Urinary bladder (tissue), 4 donors: ENCODE data around the gene NFIC. TPM values are rescaled to one million over a fixed set of nuclear protein-coding genes. Genes with fewer than 3 reads are reported as not detected.
"Not testable (repeated sequence)": the region's sequence is repeated elsewhere in the genome, so short reads cannot be mapped to it uniquely, and the experiment has no call there.

Experiments used
- DNase-seq: peaks from one replicate; pipeline ENCODE4 v3.0.0-alpha.2; 2015; ENCODE audit errors: extremely low spot score
- H3K27ac ChIP-seq: one replicate; pipeline ENCODE4 v1.5.1; 2013; ENCODE audit warnings: low read depth, mild to moderate bottlenecking, moderate library complexity
- H3K36me3 ChIP-seq: one replicate; pipeline ENCODE4 v1.6.1; 2013; ENCODE audit warnings: mild to moderate bottlenecking, moderate library complexity; ENCODE audit not compliant: insufficient read depth
- H3K4me1 ChIP-seq: one replicate; pipeline ENCODE4 v1.6.1; 2013; ENCODE audit warnings: mild to moderate bottlenecking, moderate library complexity; ENCODE audit not compliant: insufficient read depth
- H3K4me3 ChIP-seq: one replicate; pipeline ENCODE4 v1.5.1; 2013; ENCODE audit warnings: low read depth, low read length
- WGBS: extraction: QIAGEN DNeasy Blood & Tissue Kit; methylation state at CpG from one replicate; pipeline ENCODE4 v1.1.7; 2013; 5-methylcytosine and 5-hydroxymethylcytosine counted together
- polyA plus RNA-seq: library from polyadenylated mRNA; stranded (reverse); fragments of 200-250 nt; gene quantifications from one replicate; pipeline ENCODE4 v1.2.3, GENCODE V29; 2013
- total RNA-seq: library from RNA; depleted of rRNA; stranded (reverse); fragments of >200 nt; gene quantifications from one replicate; pipeline ENCODE4 v1.2.3, GENCODE V29; 2014
- donor health status: healthy with polysubstance abuse.
- donor health status: healthy.

The NFIC gene
- total and polyA plus RNA-seq, 2 donors = 26.4 to 112 TPM

- peak overlapping the region; percentile 76 for H3K27ac ChIP-seq
- no peaks in the 10 kb centered on the region for H3K4me1 ChIP-seq
- H3K4me3 ChIP-seq = peak overlapping the region; percentile 89
- 31% methylated on average over 5 of the region's 5 CpGs for WGBS
- no peak for DNase-seq
- H3K36me3 ChIP-seq = no peaks in the 10 kb centered on the region
These were observed 2.0 kb downstream of the NFIC start for GRCh38 chr19:3368441-3368795.

DNA sequence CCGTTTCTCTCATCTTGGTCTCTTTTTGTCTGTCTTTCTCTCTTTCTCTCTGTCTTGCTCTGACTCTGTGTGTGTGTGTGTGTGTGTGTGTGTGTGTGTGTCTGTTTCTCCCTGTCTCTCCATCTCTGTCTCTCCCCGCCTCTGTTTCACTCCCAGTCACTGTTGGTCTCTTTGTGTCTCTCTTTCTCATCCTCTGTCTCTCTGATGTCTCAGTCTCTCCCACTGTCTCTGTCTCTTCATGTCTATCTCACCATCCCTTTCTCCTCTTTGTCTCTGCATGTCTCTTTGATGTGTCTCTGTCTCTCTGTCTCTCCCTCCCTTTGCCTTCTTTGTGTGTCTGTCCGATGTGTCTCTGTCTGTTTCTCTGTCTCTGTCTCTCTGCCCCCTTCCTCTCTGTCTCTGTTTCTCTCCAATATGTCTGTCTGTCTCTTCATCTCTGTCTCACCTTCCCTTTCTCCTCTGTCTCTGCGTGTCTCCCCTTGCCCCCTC lies 2.5 kb downstream of the NFIC start:
- no peak for DNase-seq
- Histone ChIP-seq H3K27ac (peak overlapping the region; percentile 76), H3K4me1 (no peaks in the 10 kb centered on the region), H3K36me3 (no peaks in the 10 kb centered on the region), H3K4me3 (peak overlapping the region; percentile 89)
- 26% methylated on average over 4 of the region's 4 CpGs for WGBS

GRCh38 chr19:3369337-3370213 lies 3.2 kb downstream of the NFIC start:
- WGBS = 11% methylated on average over 42 of the region's 42 CpGs
- Histone ChIP-seq H3K4me3 (peak overlapping the region; percentile 89), H3K36me3 (no peaks in the 10 kb centered on the region), H3K4me1 (no peaks in the 10 kb centered on the region), H3K27ac (peak overlapping the region; percentile 86)
- DNase-seq = no peak

DNA sequence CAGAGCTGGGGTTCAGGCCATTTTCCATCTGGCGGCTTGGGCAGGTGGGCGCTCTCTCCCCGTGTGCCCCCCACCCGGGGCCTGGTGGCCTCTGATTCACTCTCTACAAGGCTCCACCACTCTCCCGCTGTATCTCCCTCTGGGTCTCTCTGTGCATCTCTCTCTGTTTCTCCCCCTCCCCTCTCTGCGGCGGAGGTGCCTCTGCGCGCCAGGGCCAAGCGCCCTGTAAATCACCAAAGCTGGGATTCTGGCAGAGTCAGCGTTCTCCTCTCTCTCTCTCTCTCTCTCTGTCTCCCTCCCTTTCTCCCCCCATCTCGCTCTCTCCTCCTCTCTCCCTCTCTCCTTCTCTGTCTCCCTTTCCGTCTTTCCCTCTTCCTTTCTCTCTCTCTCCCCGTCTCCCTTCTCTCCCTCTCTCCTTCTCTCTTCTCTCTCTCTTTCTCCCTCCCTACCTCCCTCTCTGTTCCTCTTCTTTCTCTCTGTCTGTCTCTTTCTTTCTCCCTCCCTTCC lies 3.9 kb downstream of the NFIC start:
- H3K4me3 ChIP-seq = peak overlapping the region; percentile 89
- H3K4me1 ChIP-seq = no peaks in the 10 kb centered on the region
- 25% methylated on average over 14 of the region's 14 CpGs for WGBS
- DNase-seq = no peak
- peak overlapping the region; percentile 86 for H3K27ac ChIP-seq
- no peaks in the 10 kb centered on the region for H3K36me3 ChIP-seq

GRCh38 chr19:3370728-3371591 lies 4.6 kb downstream of the NFIC start:
- Histone ChIP-seq H3K4me3 (no peak overlapping the region), H3K27ac (no peak overlapping the region)

GRCh38 chr19:3372413-3372812 lies 6.0 kb downstream of the NFIC start:
- 49% methylated on average over 14 of the region's 14 CpGs for WGBS
- Histone ChIP-seq H3K4me1 (no peaks in the 10 kb centered on the region), H3K27ac (peak overlapping the region; percentile 50), H3K4me3 (no peak overlapping the region), H3K36me3 (no peaks in the 10 kb centered on the region)
- no peak for DNase-seq

More at GRCh38 chr19:3370728-3371591, 4.6 kb downstream of the NFIC start:
- no peak for DNase-seq
- no peaks in the 10 kb centered on the region for H3K4me1 ChIP-seq
- no peaks in the 10 kb centered on the region for H3K36me3 ChIP-seq
- WGBS = 56% methylated on average over 25 of the region's 25 CpGs

DNA sequence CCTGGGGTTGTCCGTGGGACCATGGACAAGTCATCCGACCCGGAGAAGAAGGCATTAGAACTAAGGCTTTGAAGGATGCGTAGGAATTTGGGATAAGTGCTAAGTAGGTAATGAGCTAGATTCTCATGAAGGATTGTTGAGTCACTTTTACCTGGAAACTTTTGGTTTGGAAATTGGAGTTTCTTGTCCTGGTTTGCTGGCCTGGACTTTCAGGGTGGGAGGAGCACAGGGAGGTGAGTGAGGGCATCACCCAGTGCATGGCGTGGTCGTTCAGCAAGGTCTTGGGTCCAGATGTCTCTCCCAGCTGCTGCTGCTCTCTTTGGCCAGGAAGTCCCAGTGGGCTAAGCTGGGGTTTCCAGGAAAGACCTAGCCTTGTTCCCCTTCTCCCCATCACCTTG lies 7.6 kb downstream of the NFIC start:
- WGBS = 79% methylated on average over 6 of the region's 6 CpGs
- DNase-seq = no peak

DNA sequence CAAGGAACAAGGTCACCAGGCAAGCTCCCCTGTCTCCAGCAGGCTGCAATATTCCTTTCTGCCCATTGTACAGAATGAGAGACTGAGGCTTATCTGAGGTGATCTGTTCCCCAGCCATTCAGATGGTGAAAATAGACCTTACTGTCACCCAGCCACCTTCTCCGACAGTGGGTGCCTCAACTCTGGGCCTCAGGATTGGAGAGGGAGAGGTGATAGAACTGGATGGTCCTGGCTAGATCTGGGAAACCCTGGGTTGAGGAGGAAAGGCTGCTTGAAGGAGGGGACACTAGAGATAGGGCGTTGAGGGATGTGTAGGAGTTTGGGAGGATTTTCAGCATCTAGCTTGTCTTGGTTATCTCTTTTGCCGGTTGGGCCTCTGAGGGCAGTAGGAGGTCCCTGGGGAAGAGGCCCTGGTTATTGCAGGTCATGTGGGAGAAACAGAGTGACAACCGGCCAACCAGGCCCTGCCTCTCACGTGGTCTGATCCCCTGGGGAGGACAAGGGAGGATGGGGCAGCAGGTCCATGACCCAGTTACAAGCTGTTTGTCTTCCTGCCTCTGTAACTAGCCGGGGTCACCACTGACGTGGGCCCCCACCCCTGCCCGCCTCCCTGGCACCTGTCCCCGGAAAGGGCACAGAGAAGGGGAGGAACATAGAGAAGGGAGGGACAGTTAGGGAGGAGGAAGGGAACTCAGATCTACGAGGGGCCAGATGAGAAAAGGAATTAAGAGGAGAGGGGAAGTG lies 8.2 kb downstream of the NFIC start:
- no peak for DNase-seq
- Histone ChIP-seq H3K4me1 (no peaks in the 10 kb centered on the region), H3K36me3 (no peaks in the 10 kb centered on the region), H3K27ac (peak overlapping the region; percentile 85), H3K4me3 (no peak overlapping the region)
- 38% methylated on average over 10 of the region's 10 CpGs for WGBS

More for the DNA sequence above, 7.6 kb downstream of the NFIC start:
- Histone ChIP-seq H3K36me3 (no peaks in the 10 kb centered on the region), H3K4me1 (no peaks in the 10 kb centered on the region), H3K4me3 (no peak overlapping the region), H3K27ac (peak overlapping the region; percentile 85)

DNA sequence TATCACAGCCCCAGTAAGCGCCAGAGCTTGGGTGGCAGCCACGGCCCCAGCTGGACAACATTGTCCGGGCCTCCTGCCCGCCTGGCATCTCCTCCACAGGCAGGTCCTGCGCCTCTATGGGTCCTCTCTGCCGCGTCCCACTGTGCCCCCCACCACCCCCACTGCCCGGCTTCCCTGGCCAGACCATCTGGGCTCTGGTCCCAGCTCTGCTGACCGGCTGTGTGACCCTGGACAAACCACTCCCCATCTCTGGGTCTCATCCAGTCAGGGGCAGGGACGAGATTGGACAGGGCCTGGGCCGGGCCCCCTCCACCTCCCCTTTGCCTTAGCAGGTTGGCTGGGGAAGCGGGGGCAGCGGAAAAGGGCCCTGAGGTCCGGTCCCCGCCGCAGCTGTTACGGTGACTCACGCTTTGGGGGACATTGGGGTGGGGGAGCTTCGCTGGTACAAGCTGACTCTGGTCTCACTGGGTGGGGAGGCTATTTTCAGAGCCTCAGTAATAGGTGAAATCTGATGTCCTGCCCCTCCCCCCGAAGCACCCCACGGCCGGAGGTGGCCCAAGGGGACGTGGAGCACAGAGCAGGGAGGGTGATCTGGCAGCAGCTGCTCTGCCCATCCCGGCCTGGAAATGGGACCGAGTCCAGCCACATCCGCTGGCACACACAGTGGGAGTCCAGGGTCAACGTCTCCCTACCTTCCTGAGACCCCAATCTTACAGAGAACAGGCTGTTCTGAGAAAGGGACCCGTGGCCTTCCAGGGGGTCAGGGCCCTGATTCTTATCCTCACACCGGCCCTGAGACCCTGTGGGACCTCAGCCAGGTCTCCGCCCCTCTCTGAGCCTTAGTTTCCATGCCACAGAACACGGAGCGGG lies 9.1 kb downstream of the NFIC start:
- WGBS = 25% methylated on average over 32 of the region's 32 CpGs
- Histone ChIP-seq H3K4me1 (no peaks in the 10 kb centered on the region), H3K36me3 (no peaks in the 10 kb centered on the region), H3K27ac (peak overlapping the region; percentile 85), H3K4me3 (no peak overlapping the region)
- no peak for DNase-seq

DNA sequence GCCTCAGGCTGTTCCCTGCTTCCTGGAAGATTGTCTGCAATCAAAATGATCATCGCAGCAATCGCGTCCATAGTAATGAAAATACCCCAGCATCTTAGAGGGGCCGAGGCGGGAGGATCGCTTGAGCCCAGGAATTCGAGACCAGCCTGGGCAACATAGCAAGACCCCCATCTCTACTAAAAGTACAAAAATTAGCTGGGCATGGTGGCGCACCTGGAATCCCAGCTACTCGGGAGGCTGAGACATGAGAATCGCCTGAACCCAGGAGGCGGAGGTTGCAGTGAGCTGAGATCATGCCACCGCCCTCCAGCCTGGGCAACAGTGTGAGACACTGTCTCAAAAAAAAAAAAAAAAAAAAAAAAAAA lies 9.7 kb downstream of the NFIC start:
- peak overlapping the region; percentile 85 for H3K27ac ChIP-seq
- not testable (repeated sequence) for H3K4me1 ChIP-seq, DNase-seq, H3K4me3 ChIP-seq, H3K36me3 ChIP-seq
- WGBS = 72% methylated on average over 12 of the region's 12 CpGs

GRCh38 chr19:3378352-3379150 lies 12.2 kb downstream of the NFIC start:
- DNase-seq = no peak
- WGBS = 48% methylated on average over 11 of the region's 11 CpGs
- Histone ChIP-seq H3K36me3 (no peaks in the 10 kb centered on the region), H3K27ac (peak overlapping the region; percentile 42), H3K4me3 (no peak overlapping the region), H3K4me1 (no peaks in the 10 kb centered on the region)

GRCh38 chr19:3380829-3381228 lies 14.4 kb downstream of the NFIC start:
- WGBS = 96% methylated on average over 11 of the region's 11 CpGs
- Histone ChIP-seq H3K36me3 (no peaks in the 10 kb centered on the region), H3K4me3 (no peak overlapping the region), H3K4me1 (no peaks in the 10 kb centered on the region), H3K27ac (no peak overlapping the region)
- DNase-seq = no peak
